GDM1 (cell line): ENCODE results near the gene CD2AP.
"Not testable (repeated sequence)": the region's sequence is repeated elsewhere in the genome, so short reads cannot be mapped to it uniquely, and the experiment has no call there.

Experiments
- DNase-seq: peaks from one replicate; lab custom pipeline; 2025; lab: John Stamatoyannopoulos, UW

CD2AP gene

GRCh38 chr6:47634210-47635047 lies 156.8 kb downstream of the CD2AP start:
- DNase-seq: no peak

DNA sequence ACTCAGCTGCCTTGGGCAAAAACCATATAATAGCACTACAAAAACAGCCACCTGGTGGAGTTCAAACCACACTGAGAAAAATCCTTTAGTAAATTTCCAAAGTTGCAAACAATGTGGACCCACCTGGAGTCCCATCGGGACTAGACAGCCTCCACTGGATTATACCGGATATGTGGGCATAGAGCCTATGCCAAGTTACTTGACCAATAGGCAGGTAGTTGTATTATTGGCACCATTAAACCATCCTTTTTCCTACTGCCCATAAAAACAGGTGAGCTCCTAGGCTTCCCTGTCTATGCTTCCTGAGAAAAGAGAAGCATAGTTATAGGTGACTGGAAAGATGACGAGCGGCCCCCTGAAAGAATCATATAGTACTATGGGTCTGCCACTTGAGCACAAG lies 169.1 kb downstream of the CD2AP start:
- no peak for DNase-seq

DNA sequence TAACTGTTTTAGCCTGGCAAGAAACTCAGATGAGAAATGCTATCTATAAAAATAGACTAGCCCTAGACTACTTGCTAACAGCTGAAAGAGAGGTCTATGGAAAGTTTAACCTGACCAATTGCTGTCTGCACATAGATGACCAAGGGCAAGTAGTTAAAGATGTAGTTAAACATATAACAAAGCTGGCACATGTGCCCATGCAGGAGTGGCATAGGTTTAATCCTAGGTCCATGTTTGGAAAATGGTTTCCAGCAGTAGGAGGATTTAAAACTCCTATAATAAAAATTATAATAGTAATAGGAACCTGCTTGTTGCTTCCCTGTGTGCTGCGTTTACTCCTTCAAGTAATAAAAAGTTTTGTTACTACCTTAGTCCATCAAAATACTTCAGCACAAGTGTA lies 169.6 kb downstream of the CD2AP start:
- DNase-seq: no peak

DNA sequence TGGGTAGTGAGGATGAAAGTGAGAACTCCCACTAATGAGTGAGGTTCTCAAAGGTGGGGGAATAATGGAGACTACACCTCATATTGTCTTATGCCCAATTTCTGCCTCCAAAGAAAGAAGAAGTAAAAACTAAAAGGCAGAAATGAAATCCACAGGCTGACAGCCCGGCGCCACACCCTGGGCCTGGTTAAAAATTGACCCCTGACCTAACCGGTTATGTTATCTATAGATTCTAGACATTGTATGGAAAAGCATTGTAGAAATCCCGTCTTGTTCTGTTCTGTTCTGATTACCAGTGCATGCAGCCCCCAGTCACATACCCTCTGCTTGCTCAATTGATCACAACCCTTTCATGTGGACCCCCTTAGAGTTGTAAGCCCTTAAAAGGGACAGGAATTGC lies 170.0 kb downstream of the CD2AP start:
- DNase-seq: not testable (repeated sequence)

DNA sequence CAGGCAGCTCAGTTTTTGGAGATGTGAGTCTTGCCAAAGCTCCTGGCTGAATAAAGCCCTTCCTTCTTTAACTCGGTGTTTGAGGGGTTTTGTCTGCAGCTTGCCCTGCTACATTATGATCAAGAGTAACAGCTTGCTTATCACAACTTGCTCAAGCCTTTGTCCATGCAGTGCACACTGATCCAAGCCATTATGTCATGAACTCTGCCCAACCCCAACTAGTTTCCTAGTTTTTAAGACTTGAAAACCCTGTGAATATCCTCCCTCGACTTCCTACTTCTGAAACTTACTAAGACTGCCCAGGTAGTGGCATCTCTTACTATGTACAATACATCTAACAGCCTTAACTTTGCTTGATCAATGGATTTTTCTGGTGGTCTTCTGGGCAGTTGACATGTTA lies 170.4 kb downstream of the CD2AP start:
- DNase-seq: no peak

GRCh38 chr6:47650553-47651432 lies 173.2 kb downstream of the CD2AP start:
- no peak for DNase-seq

DNA sequence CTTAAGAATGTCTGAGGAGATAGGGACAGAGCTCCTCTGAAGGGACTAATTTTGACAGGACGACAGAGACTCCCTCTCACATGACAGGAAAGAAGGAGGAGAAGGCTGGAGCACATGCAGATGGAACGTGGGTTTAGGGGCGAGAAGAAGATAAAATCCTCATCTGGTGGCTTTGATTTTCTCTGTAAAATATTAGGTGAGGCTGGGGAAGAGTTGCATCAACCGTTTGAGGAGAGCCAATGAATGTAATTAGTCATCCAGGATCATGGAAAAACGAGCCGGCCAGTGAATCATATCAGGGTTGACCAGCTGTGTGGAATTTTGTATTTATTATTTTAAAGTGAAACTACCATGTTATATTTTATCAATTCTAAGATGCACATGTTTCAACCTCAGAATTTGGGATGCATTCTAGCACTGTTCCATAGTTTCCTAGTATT lies 173.9 kb downstream of the CD2AP start:
- no peak for DNase-seq

GRCh38 chr6:47653706-47654105 lies 176.1 kb downstream of the CD2AP start:
- DNase-seq: no peak

DNA sequence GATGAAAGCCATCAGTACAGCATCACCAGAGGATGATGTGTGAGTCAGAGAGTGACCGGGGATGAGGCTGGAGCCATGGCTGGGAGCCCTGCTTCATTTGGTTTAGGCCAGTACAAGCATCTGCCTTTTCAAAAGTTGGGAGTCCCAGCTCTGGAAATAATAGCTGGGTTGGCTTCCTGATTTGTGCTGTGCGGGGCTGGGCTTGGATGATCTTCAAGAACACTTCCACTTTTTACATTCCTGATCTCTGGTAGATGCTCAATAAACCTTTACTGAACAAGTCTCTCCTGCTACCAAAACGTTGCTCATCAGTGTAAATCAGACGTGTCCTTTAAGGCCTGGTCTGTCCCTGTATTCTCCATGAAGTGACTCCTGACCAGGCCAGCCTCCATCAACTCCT lies 176.7 kb downstream of the CD2AP start:
- no peak for DNase-seq

DNA sequence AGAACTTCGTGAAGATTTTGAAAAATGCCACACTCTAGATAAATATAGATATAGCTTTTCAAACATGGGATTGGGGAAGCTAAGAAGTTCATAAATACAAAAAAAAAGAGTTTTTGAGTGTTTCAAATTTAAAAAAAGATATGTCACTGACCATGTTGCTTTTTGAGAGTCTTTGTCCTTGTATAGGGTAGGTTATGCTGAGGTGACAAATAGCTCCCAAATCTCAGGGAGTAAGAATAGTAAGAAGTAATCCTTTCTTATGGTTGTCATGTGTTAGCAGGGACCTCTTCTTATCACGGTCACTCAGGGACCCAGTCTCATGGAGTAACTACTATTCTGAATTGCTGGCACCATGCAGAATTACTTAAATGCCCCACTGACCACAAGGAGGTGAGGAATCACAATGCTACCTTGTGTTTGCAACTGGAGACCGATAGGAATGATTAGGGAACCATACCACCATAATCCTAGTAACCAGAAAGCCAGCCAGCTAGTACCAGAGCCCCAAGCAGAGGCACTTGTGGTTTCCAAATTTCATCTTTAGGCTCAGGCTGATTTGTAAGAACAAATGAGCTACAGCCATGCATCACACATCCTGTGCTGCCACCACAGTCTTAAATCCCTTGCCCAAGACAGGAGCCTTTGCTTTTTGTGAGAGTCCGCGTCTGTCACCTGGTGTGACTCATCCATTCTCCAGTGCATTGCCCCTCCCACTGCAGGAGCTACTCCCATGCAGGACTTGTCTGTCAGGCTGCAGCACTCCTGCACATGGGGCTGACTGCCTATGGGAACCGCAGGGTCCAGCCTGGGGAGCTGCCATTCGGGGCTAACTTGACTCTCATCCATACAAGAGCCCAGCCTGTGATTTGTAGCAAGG lies 178.4 kb downstream of the CD2AP start:
- DNase-seq: no peak

- DNase-seq: no peak
Observed at GRCh38 chr6:47661960-47662359, 184.4 kb downstream of the CD2AP start.

GRCh38 chr6:47663462-47664216 lies 186.1 kb downstream of the CD2AP start:
- DNase-seq: no peak

GRCh38 chr6:47665112-47665511 lies 187.5 kb downstream of the CD2AP start:
- no peak for DNase-seq

GRCh38 chr6:47669684-47670513 lies 192.3 kb downstream of the CD2AP start:
- no peak for DNase-seq

- DNase-seq: no peak
Observed at GRCh38 chr6:47670851-47671250, 193.3 kb downstream of the CD2AP start.

DNA sequence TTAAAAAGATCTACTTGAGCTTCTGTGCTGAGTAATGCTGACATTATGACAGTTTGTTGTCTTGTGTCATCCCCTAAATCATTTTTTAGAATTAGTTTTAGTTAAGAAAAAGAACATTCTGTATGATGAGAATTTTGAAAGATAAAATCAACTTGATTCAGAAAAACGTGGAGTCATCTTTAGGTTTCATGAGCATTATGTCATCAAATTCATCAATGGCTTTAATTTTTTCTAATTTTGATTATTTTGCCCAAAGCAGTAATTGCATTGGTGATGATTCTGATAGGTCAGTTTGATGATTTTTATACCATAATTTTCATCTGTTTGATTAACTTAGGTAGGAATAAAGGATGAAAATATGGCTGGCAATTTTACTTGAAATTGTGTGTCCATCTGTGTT lies 194.2 kb downstream of the CD2AP start:
- no peak for DNase-seq

- no peak for DNase-seq
Observed at GRCh38 chr6:47672816-47673215, 195.2 kb downstream of the CD2AP start.

DNA sequence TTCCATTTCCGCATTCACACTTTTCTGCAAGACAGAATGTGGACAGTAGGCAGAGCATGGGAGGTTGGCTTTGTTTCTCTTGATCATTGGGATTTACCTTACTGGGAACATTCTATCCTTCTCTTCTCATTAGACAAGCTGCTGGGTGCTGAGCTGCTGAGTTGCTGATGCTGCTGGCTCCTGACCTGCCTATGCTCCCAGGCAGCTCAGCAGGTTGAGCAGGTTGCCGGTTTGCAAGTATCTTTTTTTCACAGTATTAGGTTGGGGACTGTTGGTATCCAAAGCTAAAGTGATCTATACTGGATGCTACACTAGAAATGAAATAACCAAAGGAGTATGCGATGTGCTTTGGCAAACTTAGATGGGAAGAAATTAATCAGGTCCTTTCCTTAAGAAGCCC lies 197.1 kb downstream of the CD2AP start:
- no peak for DNase-seq
